ENCODE results near the gene STARD3NL.

GRCh38 chr7:38241071-38241470, 63.0 kb downstream of the STARD3NL start:
- TF ChIP-seq CTCF (IDR thresholded peaks at IDR 0.05), result no peak
- no peak for TF ChIP-seq POLR2A (IDR thresholded peaks at IDR 0.05)
